SH-SY5Y (cell line): Measurements from ENCODE around the gene CACNA1S.

Experiments used
- GATA2 ChIP-seq: IDR thresholded peaks from 2 replicates; pipeline ENCODE4 v1.6.1; 2011; ENCODE audit warnings: mild to moderate bottlenecking, low read depth, low read length
- GATA3 ChIP-seq: IDR thresholded peaks from 2 replicates; pipeline ENCODE4 v1.6.1; 2011; ENCODE audit warnings: low read depth, mild to moderate bottlenecking, low read length, moderate library complexity

Gene CACNA1S

DNA sequence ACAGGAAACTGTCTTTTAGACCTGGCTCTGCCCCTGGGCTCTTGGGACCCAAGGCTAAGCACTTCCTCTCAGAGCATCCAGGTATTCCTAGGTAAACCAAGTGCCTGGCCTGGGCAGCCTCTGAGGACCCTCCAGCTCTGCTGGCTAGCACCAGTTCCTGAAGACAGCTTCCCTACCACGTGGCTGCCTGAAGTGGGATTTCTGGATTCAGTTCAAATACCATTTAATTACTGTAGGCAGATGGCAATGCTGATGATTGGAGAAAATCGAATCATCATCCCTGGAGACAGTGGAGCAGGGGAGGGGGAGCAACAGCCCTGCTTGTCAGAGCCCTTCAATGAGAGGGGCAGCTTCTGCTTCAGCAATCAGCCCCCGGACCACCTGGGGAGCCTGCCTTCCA, 100.6 kb downstream of the CACNA1S start:
- TF ChIP-seq GATA3 (no peak), GATA2 (peak; percentile 66)

DNA sequence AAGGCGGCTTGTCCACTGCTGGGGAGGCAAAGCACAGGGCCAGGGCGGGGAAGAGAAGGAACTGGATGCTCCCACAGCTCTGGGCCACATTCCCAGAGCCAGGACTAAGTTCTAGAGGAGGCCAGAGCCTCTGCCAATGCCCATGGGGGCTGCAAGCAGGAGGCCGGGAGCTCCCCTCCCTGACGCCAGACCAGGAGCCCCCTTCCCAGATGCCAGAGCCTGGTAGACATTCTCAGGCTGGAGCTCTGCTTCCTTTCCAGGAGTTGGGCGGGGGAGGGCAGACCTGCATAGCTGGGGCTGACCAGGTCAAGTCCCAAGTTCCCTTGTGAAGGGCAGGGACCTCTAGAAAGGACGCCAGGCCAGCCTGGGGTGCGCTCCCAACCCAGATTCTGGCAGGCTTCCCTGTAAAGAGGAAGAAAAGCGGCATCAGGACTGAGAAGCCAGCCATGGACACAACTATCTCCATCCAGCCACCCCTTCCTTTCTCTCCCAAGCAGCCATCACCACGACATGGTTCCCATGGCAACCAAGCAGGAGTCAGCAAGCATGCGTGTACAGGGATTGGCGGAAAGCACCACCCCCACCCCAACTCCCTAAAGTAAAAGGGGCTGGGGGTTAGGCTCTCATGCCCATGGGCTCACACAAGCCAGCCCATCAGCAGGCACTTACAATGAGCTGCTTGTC, 102.1 kb downstream of the CACNA1S start:
- TF ChIP-seq GATA2: no peak
- TF ChIP-seq GATA3: no peak

DNA sequence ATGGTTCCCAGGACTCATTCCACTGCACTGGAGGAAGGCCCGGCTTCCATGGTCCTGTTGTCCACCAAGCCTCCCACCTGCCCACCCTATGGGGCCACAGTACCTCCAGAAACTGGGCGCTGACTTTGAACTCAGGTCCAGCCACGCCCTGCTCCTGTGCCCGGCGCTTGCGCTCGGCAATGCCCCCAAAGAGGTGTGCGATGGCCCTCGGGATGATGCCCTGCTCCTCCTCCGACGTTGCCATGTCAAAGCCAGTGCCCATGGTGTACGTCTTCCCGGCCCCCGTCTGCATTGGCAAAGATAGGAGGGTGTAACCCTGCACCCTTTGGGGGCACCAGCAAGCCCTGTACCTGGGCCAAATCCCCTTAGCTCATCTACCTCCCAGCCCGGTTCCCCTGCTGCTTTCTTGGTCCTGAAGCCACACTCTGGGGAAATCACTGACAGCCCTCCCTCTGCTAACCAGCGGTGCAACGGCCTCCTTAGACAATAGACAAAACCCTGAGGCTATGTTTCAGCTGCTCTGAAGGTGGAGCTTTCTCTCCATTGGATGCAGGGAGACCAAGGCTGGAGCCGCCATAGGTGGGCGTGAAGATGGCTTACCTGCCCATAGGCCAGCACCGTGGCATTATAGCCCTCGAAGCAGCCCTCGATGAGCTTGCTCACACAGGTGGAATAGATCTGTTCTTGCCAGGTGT, 103.4 kb downstream of the CACNA1S start:
- TF ChIP-seq GATA2 (no peak), GATA3 (no peak)

DNA sequence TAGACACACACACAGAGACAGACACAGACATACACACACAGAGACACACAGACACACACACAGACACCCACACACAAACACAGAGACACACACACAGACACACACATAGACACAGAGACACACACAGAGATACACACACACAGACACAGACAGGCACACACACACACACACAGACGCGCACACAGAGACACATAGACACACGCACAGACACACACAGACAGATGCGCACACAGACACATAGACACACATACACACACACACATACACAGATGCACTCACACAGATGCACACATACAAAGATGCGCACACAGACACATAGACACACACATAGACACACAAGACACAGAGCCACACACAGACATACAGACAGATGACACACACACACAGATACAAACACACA, 104.7 kb downstream of the CACNA1S start:
- TF ChIP-seq GATA2: no peak

DNA sequence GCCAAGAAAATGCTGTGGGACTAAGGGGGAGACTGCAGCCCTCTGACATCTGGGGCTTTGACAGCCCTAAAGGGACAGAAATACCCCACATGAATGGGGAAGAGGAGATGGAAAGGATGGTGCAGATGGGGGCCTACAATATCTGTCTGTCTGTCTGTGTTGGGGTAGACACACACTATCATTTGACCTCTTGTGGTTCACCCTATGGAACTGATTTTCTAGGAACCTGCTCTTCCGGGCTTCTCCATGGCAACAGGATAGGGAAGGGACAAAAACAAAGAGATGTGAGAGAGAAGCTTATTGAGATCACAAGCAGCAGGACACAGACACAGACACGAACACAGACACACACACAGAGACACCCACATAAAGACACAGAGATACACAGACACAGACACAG, 105.8 kb downstream of the CACNA1S start:
- no peak for TF ChIP-seq GATA3
- no peak for TF ChIP-seq GATA2

DNA sequence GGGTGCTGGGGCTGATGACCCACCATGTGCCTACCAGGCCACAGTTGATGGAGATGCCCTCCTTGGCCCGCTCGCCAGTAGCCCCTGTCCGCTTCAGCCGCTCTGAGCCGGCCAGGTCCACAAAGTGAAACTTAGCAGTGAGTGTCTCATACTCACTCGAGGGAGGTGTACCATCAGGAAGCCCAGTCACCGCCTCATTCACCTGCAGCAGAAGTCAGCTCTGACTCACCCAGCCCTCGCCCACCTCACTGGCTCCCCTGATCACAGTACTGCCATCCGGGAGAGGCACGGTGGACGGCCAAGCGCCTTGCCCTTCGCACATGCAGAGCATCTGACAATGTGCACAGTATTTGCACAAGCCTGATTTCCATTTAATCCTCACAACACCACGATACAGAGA, 107.5 kb downstream of the CACNA1S start:
- TF ChIP-seq GATA3 (no peak), GATA2 (no peak)

DNA sequence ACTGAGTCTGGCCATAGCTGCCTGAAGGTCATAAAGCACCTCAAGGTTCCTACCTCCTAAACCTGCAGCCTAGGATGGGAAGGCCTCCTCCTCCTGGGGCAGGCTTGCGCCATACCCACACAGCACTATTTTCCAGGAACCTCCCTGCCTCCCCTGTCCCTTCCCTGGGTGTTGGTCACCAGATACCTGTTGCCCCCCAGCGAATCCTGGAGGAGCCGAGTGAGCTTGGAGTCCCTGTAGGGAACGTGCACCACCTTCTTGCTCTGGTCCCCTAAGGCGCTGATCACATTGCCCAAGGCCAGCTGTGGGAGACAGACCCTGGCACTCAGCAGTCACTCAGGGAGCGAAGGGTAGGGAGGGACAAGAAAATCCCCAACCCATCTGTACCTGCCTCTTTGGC, 108.1 kb downstream of the CACNA1S start:
- no peak for TF ChIP-seq GATA2
- TF ChIP-seq GATA3: no peak

DNA sequence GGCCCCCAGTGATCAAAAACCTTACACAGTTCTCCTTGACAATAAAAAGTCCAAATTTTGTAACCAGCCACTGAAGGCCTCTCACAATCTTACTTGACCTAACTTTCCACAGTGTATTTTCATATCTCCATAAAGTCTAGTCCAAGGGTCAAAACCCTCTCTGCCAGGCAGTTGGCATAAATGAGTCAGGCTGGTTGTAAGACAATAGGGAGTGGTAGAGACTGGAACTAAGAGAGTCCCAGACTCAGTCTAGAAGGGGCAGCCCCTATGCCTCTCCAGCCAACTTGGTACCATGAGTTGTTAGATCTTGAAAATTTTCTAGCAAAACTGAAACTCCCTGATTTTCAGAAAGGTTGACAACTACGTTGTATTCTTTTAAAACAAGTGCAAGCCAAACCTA, 109.7 kb downstream of the CACNA1S start:
- no peak for TF ChIP-seq GATA2
- TF ChIP-seq GATA3: no peak

DNA sequence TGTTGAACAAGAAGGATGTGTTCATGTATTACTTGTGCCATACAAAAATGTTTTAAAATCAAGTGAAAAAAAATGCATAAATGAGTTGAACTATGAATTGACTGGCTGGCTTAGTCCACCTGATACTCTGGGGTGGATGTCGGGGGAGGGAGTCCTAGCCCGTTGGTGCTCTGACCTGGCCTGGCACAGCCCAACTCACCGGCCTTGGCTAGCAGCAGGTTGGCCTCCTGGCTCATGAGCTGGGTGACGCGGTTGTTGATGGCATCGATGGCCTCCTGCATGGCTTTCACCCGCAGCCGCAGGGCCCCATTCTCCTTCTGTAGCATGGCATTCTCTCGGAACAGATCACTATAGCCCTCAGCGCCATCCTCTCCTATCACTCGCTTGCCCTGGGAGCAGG, 110.3 kb downstream of the CACNA1S start:
- no peak for TF ChIP-seq GATA3
- TF ChIP-seq GATA2: no peak

DNA sequence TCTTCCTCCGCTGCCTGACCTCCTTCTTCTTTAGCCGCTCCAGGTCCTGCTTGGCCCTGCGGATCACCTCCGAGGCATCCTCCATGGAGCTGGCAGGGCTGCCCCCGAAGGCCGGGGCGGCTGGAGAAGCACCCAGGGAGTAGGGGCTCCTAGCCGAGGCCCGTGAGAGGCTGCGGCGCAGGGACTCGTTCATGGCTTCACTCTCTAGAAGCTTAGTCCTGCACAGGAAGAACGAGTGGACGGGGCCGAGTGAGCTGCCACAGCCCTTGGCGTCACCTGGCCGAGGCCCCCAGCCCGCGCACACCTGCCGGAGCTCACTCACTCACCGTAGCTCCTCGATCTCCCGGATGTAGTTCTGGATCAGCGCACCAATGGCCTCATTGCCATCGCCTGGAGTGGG, 111.8 kb downstream of the CACNA1S start:
- TF ChIP-seq GATA2 (no peak), GATA3 (no peak)

DNA sequence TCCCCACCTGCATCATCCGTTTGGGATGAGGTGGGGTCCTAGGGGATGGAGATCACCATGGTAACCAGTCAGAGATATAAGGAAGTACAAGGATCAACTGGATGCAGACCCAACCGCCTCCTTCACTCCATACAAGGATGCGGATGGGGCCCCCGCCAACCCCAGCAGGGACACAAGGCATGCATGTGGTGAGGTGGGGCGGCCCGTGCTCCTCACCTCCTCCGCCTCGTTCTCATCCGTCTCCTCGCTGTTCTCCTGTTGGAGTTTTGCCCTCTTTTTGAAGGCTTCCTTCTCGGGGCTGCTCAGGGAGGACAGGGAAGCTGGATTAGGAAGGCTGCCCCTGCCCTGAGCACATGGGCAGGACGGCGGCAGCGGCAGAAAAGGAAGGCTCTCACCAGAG, 112.6 kb downstream of the CACNA1S start:
- TF ChIP-seq GATA2 (no peak), GATA3 (no peak)

DNA sequence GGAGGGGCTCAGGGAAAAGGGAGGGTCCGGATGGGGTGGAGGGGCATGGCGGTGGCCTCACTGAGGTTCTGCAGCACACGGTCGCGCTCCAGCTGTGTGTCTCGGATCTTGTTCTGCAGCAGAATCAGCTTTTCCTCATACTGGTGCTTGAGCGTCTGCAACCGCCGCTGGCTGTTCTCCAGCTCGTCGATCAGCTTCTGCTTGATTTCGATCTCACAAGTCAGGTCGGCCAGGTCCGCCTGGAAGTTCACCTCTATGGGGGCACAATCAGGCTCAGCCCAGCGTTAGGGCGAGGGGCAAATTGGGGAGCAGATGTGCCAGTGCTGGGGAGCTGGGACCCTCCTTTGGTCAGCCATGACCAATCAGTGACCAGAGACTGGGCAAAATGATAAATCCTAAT, 113.9 kb downstream of the CACNA1S start:
- TF ChIP-seq GATA2: no peak
- TF ChIP-seq GATA3: no peak

DNA sequence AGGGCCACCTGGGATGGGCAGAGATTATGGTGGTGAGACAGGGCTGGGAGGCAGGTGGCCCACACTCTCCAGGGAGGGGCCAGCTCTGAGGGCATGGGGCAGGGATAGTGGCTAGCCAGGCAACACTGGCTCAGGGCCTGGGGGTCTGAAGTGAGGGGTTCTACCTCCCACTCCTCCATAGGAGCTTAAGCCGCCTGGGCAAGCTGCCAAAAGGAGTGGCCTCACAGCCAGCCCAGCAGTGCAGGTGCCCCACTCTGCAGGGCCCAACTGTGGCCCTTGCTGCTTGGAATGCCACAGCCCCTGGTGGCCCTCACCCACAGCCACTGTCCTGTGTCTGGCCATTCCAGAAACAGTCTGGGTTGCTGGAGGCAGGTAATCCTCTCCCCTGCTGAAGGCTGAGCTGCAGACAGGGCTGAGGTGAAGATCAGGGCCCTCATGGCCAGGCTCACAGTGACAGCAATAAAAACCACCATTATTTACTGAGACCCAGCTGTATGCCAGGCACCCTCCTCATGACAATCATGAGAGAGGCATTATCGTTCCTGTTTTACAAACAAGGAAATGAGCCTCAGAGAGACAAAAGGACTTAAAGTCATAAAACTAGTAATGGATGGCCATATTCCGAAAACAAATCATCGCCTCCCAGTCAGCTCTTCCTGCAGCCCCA, 119.7 kb downstream of the CACNA1S start:
- no peak for TF ChIP-seq GATA3

DNA sequence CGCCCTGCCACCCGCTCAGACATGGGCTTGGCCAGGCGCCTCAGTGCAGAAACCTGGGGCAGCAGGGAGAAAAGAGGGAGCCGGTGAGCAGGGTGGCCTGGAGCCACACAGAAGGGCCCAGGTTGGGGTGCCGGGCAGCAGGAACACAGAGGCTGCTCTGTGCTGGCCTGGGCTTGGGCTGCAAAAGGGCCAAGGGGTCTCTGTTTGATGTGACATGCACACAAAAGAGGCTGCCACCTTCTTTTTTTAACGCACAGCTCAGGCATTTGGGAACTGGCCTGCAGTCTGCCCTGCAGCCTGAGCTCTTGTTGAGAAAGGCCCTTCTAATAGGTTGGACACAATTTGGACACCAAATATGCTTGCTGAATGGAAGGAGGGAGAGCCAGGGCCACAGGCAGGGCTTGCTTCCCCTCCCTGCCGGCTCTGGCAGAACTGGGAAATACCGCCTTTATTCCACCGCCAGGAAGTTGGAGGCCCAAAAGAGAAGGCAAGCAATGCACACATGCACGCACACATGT, 121.1 kb downstream of the CACNA1S start:
- TF ChIP-seq GATA2: no peak
- no peak for TF ChIP-seq GATA3

DNA sequence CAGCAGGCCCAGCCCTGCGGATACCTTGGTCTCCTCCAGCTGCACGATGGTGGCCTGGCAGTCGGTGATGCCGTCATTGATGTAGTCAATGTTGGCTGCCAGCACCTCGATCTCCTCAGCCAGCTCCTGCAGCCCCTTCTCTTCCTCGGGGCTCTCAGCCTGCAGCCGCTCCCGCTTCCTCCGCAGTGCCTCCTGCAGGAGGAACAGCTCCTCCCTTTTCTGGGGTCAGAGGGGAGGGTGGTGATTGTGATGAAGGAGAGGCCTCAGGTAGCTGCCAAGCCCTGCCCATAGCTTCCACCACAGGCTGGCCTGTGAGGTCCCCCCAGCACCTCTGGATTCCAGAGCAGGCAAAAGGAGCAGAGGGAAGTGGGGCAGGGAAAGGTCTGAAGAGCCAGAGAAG, 122.1 kb downstream of the CACNA1S start:
- TF ChIP-seq GATA2: no peak
- TF ChIP-seq GATA3: no peak
